Heart left ventricle (tissue), 16 donors: Measurements from ENCODE around the gene DAO. TPM values are rescaled to one million over a fixed set of nuclear protein-coding genes. Genes with fewer than 3 reads are reported as not detected.

ENCODE experiments used
- ATAC-seq, 4 donors: fragments of 200-7000 bp; cut with Tn5 transposase; one replicate each; pipeline ENCODE4 v1.9.1; 2020 to 2022; ENCODE audit warnings: moderate library complexity in 4 of 4, mild to moderate bottlenecking in 3 of 4, moderate number of reproducible peaks in 1 of 4
- DNase-seq, 5 donors: peaks; one replicate each; pipeline ENCODE4 v3.0.0-alpha.2; 2020
- H3K27ac ChIP-seq, 12 donors: fragments of 200-600 bp; sonication (generic) in 4 of 12; one replicate each; pipeline versions ENCODE4 v1.5.0 to v1.8.0; 2016 to 2022; ENCODE audit warnings: mild to moderate bottlenecking in 2 of 12
- H3K27me3 ChIP-seq, 9 donors: fragments of 200-600 bp; sonication (generic) in 2 of 9; one replicate each; pipeline versions ENCODE4 v1.5.1 to v1.8.0; 2016 to 2022; ENCODE audit warnings: mild to moderate bottlenecking in 3 of 9
- H3K36me3 ChIP-seq, 9 donors: fragments of 200-600 bp; sonication (generic) in 2 of 9; one replicate each; pipeline versions ENCODE4 v1.5.0 to v1.8.0; 2018 to 2022; ENCODE audit warnings: mild to moderate bottlenecking in 2 of 9
- H3K4me1 ChIP-seq, 12 donors: fragments of 200-600 bp; sonication (generic) in 4 of 12; one replicate each; pipeline versions ENCODE4 v1.5.0 to v1.8.0; 2016 to 2022; ENCODE audit warnings: mild to moderate bottlenecking in 3 of 12
- H3K4me3 ChIP-seq, 12 donors: fragments of 200-600 bp; sonication (generic) in 4 of 12; one replicate each; pipeline versions ENCODE4 v1.5.0 to v1.8.0; 2017 to 2022; ENCODE audit warnings: mild to moderate bottlenecking in 9 of 12, moderate library complexity in 4 of 12
- H3K9me3 ChIP-seq, 12 donors: fragments of 200-600 bp; sonication (generic) in 4 of 12; one replicate each; pipeline versions ENCODE4 v1.5.0 to v1.8.0; 2016 to 2022; ENCODE audit warnings: mild to moderate bottlenecking in 1 of 12
- POLR2A ChIP-seq, 2 donors: fragments of 450-650 bp; IDR thresholded peaks; one replicate each; pipeline ENCODE4 v1.6.1; 2017; ENCODE audit warnings: antibody characterized with exemption in 2 of 2, mild to moderate bottlenecking in 2 of 2, moderate library complexity in 2 of 2
- WGBS, 4 donors: extraction: QIAGEN DNeasy Blood & Tissue Kit in 2 of 4; methylation state at CpG; one replicate each; pipeline versions ENCODE4 v1.1.5 to v1.1.7; 2013 to 2018; 5-methylcytosine and 5-hydroxymethylcytosine counted together
- intact Hi-C, 10 donors: fragments of 100-400 bp; cut with DNase I; formaldehyde crosslinking; loops; one replicate each; pipeline versions ENCODE4 v1.11.1 to v1.14.2; 2022
- polyA plus RNA-seq, 2 donors: library from polyadenylated mRNA; stranded (reverse); fragments of 200-250 nt; gene quantifications; one replicate each; pipeline ENCODE4 v1.2.3, GENCODE V29; 2013
- total RNA-seq, 9 donors: library from RNA; depleted of rRNA in 2 of 9; stranded (reverse); fragments of >200 nt in 2 of 9; fragmentation: NEBNext Ultra II Directional in 3 of 9; extraction: Animal tissue kit (Norgen Biotek cat#: 25700) in 3 of 9; gene quantifications; one replicate each; pipeline versions ENCODE4 v1.1.0 to v1.2.4, GENCODE V29; 2016 to 2023
- TF ChIP-seq, protein P1 (sequence below), 12 donors: fragments of 200-600 bp; sonication (generic) in 4 of 12; IDR thresholded peaks; one replicate each; pipeline versions ENCODE4 v1.5.0 to v1.8.0; 2018 to 2022; ENCODE audit warnings: antibody characterized with exemption in 12 of 12, mild to moderate bottlenecking in 5 of 12
- donor health status: ischemic (EF 13 %, LVEDD 7.1; RV severe dilation, severe dysfunction).
- donor health status: healthy with polysubstance abuse.
- donor health status: DM: no; HTN: yes; CAD: no.
- donor health status: DM: no; HTN: no; CAD: no.
- donor health status: ischemic (EF 25% LVEDD 6.9; RV normal size, moderate dysfunction).
- donor health status: ischemic (EF 25% LVEDD 5.7; RV mildly dilated, moderate dysfunction).
- donor health status: healthy.
- donor health status: DM: yes; HTN: yes; CAD: no.
- donor health status: ischemic (EF 35%, LVEDD 5.7; RV mildly dilated, moderate dysfunction).
- donor health status: nonischemic (EF 11% LVEDD 7.7; RV severe dilation, severe dysfunction).
- donor health status: DM: yes; HTN: yes; CAD: no.
- donor health status: PGD.
- donor health status: ischemic (EF 29% LVEDD 5.4; RV normal size, mild dysfunction).
- donor health status: nonischemic (EF 23%, LVEDD 6.1; RV moderate dilation, normal function).

DAO gene
- total and polyA plus RNA-seq, 11 donors, result not detected

- H3K36me3 ChIP-seq, result peaks cover 0 to 54% (median 16%) of the 10 kb centered on the region in 9 donors
- H3K4me1 ChIP-seq, result peaks cover 34 to 97% (median 79%) of the 10 kb centered on the region in 12 donors
- intact Hi-C loops, result no loop called here
- no peaks in the 10 kb centered on the region for H3K27me3 ChIP-seq
- TF ChIP-seq, protein P1, sequence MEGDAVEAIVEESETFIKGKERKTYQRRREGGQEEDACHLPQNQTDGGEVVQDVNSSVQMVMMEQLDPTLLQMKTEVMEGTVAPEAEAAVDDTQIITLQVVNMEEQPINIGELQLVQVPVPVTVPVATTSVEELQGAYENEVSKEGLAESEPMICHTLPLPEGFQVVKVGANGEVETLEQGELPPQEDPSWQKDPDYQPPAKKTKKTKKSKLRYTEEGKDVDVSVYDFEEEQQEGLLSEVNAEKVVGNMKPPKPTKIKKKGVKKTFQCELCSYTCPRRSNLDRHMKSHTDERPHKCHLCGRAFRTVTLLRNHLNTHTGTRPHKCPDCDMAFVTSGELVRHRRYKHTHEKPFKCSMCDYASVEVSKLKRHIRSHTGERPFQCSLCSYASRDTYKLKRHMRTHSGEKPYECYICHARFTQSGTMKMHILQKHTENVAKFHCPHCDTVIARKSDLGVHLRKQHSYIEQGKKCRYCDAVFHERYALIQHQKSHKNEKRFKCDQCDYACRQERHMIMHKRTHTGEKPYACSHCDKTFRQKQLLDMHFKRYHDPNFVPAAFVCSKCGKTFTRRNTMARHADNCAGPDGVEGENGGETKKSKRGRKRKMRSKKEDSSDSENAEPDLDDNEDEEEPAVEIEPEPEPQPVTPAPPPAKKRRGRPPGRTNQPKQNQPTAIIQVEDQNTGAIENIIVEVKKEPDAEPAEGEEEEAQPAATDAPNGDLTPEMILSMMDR (IDR thresholded peaks at IDR 0.05), result no peak
- no peak for TF ChIP-seq POLR2A (IDR thresholded peaks at IDR 0.05)
- no peak overlapping the region for H3K4me3 ChIP-seq
- WGBS, 4 donors, result 34 to 47% (median 37%) methylated on average over 6 of the region's 6 CpGs
- H3K27ac ChIP-seq, result peak overlapping the region in 10 of 12 donors; percentile 37 to 94 (median 61)
- no peak for ATAC-seq
- DNase-seq, result peak in 1 of 5 donors; percentile 48
- no peaks in the 10 kb centered on the region for H3K9me3 ChIP-seq
These were observed 37.5 kb upstream of the DAO start for GRCh38 chr12:108842361-108842760.

- TF ChIP-seq POLR2A (IDR thresholded peaks at IDR 0.05), result no peak
- TF ChIP-seq, protein P1 (IDR thresholded peaks at IDR 0.05), result no peak
- Histone ChIP-seq H3K36me3 (peaks cover 0 to 63% (median 24%) of the 10 kb centered on the region in 9 donors), H3K9me3 (no peaks in the 10 kb centered on the region), H3K27ac (peak overlapping the region in 10 of 12 donors; percentile 37 to 94 (median 61)), H3K4me1 (peaks cover 28 to 97% (median 78%) of the 10 kb centered on the region in 12 donors), H3K27me3 (no peaks in the 10 kb centered on the region), H3K4me3 (no peak overlapping the region)
- WGBS, 4 donors, result 75 to 85% (median 77%) methylated on average over 6 of the region's 6 CpGs
- intact Hi-C loops, result no loop called here
- DNase-seq, result no peak
- no peak for ATAC-seq
These were observed 36.7 kb upstream of the DAO start for GRCh38 chr12:108843187-108843586.

- Histone ChIP-seq H3K9me3 (no peaks in the 10 kb centered on the region), H3K4me1 (peaks cover 12 to 93% (median 67%) of the 10 kb centered on the region in 12 donors), H3K27ac (peak overlapping the region in 11 of 12 donors; percentile 2 to 71 (median 57)), H3K27me3 (no peaks in the 10 kb centered on the region), H3K4me3 (no peak overlapping the region), H3K36me3 (peaks cover 0 to 76% (median 36%) of the 10 kb centered on the region in 9 donors)
- ATAC-seq (no peak), DNase-seq (no peak)
- WGBS, 4 donors, result 62 to 73% (median 66%) methylated on average over 2 of the region's 2 CpGs
- TF ChIP-seq, protein P1 (IDR thresholded peaks at IDR 0.05), result no peak
- no peak for TF ChIP-seq POLR2A (IDR thresholded peaks at IDR 0.05)
- intact Hi-C loops, result loop anchor here in 1 of 10 donors (5.0 kb wide), 1 partner anchor 183 kb away; no protein-coding TSS in a partner anchor
These were observed 34.2 kb upstream of the DAO start for GRCh38 chr12:108845696-108846095.

GRCh38 chr12:108846290-108846701, 33.6 kb upstream of the DAO start:
- Histone ChIP-seq H3K36me3 (peaks cover 0 to 75% (median 36%) of the 10 kb centered on the region in 9 donors), H3K9me3 (no peaks in the 10 kb centered on the region), H3K4me3 (no peak overlapping the region), H3K27ac (peak overlapping the region in 11 of 12 donors; percentile 2 to 71 (median 57)), H3K27me3 (no peaks in the 10 kb centered on the region), H3K4me1 (peaks cover 16 to 94% (median 67%) of the 10 kb centered on the region in 12 donors)
- ATAC-seq, result peak; percentile 78 to 89 (median 84)
- no peak for TF ChIP-seq POLR2A (IDR thresholded peaks at IDR 0.05)
- TF ChIP-seq, protein P1 (IDR thresholded peaks at IDR 0.05), result no peak
- intact Hi-C loops, result loop anchor here in 1 of 10 donors (5.0 kb wide), 1 partner anchor 184 kb away; no protein-coding TSS in a partner anchor
- peak in 4 of 5 donors; percentile 64 to 83 (median 74) for DNase-seq
- WGBS, 4 donors, result 27 to 41% (median 38%) methylated on average over 1 to 5 of the region's 5 CpGs
